ENCODE measurements around the gene TSPAN18.
A peak's percentile ranks its signal among the peaks of the same experiment; 100 is the strongest.

Gene TSPAN18

DNA sequence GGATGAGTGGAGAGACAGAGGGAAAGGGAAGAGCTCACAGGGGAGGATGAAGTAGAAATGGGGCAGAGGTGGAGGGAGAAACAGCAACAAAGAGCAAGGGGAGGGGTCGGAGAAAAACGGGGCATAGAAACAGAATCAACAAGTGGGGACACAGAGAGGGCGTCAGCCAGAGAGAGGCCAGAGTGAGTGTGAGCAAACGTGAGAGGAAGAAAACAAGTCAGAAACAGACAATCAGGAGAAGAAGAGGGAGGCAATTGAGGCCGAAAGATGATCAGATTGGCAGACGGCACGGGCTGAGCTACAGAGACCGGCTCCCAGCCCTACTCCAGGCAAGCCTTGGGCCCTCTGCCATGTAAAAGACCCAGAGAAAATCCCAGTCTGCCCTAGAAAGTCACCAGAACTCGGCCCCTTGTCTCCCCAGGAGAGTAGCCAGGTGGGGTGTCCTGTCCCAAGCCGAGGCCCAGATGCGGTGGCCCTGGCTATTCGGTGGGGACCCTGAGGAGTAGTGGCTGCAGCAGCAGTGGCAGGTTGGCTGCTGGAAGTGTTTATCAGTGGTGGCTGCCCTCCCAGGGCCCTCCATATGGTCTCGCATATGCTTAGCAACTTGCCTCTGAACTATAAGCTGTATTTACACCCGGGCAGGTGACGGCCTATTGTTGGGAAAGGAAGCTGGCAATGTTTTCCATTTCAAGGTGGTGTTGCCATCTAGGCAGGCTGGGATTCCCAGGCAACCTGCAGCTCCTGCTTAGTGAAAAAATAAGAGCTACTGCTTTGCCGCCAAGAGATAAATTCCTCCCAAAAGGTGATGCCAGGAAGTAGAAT, 14.8 kb upstream of the TSPAN18 start:
- no peak for DNase-seq

- no peak for DNase-seq
Observed at GRCh38 chr11:44713022-44713421, 13.7 kb upstream of the TSPAN18 start.

- DNase-seq = no peak
Observed at GRCh38 chr11:44716256-44716655, 10.5 kb upstream of the TSPAN18 start.

DNA sequence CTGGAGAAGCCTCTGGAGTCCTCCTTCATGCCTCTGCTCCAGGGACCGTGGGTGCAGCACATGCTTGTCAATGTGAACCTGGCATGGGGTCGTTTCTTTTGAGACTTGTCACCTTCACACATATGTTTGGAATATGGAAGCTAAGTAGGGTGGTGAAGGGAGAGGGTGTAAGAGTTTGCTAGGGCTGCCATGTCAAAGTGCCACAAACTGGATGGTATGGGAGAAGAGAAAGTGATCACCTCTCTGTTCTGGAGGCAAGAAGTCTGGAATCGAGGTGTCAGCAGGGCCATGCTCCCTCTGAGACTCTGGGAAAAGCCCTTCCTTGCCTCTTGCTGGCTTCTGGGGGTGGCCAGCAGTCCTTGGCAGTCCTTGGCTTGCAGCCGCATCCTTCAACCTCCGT, 8.7 kb upstream of the TSPAN18 start:
- no peak for DNase-seq

GRCh38 chr11:44718612-44719390, 8.0 kb upstream of the TSPAN18 start:
- DNase-seq = no peak

- no peak for DNase-seq
Observed at GRCh38 chr11:44725016-44725685, 1.6 kb upstream of the TSPAN18 start.

DNA sequence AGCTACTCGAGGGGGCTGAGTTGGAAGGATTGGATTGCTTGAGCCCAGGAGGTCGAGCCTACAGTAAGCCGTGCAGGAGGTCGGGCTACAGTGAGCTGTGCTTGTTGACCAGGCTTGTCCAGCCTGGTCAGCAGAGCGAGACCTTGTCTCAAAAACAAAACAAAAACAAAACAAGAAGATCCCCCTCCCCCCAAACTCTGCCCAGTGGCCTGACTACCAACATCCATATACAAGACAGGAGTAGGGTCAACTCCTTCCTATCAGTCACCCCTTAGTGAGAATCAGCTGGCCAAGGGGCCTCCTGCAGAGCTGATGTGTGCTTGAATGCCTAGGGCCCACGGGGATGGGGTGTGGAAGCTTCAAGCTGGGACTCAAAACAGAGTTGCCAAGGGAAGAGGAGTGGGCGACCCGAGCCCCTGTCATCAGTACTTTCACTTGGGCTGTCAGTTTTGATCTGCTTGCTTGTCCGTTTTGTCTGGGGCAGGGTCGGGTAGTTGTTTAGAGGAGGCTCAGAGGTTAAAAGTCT, 942 bp upstream of the TSPAN18 start:
- DNase-seq = no peak

DNA sequence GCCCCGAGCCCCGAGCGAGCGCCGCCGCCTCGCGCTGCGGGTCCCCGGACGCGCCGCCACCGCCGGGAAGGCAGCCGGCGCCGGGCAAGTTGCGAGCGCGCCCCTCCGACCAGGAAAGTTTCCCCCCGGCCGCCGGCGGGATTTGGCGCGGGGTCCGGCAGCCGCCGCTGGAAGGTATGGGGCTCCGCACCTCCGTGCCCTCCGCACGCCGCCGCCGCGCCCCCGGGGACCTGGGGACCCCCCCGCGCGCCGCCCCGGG, 281 bp downstream of the TSPAN18 start:
- no peak for DNase-seq

DNA sequence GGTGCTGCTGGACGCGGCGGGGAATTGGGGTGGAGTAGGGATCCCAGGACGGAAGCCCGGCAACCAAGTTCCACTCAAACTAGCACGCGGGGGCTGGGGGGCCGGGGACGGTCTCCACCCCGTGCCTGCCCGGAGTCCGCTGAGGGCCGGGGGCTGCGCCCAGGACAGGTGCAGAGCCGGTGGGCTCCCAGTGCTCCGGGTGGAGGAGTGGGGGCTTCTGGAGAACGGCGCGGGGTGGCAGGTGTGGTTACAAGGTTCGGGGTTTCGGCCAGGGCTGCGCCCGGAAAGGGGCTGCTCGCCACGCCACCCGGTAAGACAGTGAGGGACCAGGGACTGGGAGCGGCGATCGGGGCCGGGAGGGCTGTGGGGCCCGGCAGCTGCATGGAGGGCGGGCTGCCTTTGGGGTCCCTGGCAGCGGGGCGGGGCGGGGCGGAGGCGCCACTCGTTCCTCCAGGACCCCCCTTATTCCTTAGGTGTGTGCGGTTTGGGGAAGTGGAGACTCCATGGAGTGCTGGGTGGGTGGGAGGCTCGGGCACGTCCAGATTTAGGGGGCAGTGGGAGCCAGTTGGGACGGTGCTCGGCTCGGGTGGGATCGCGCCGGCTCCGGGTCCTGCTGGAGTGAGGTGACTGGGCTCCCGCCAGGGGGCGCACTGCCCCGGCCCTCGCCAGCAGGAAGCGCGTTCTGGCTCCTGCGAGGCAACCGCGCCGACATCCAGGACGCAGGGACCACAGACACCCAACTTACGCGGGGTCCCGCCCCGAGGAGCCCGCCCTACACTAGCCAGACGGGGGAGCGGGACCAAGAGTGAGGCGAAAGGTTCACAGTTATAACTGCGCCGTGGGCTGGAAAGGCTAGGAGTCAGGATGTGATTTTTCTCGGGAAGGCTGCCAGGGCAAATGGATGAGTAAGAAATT, 868 bp downstream of the TSPAN18 start:
- DNase-seq = peak; percentile 73

- no peak for DNase-seq
Observed at GRCh38 chr11:44728491-44728910, 1.7 kb downstream of the TSPAN18 start.

DNA sequence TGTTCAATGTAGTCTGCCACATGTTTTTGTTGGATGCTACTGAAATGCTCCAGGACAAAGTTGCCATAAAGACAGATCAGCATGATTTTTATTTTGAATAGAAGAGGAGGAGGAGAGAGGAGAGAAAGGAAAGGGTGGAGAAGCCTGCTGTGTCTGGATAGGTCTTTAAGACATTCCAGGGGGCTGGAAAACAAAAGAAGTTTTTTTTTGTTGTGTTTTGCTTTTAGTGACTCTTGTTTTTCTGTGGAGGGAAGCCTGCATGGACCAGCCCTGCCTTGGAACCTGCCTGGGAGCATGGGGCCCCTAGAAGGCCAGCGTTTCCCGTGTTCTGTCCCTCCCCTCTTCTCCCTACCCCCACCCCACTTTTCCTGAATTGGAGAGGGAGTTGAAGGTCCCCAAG, 2.3 kb downstream of the TSPAN18 start:
- no peak for DNase-seq

GRCh38 chr11:44729713-44730112, 3.0 kb downstream of the TSPAN18 start:
- DNase-seq = no peak

- no peak for DNase-seq
Observed at GRCh38 chr11:44730775-44731174, 4.0 kb downstream of the TSPAN18 start.

- DNase-seq = no peak
Observed at GRCh38 chr11:44731685-44732430, 5.1 kb downstream of the TSPAN18 start.

DNA sequence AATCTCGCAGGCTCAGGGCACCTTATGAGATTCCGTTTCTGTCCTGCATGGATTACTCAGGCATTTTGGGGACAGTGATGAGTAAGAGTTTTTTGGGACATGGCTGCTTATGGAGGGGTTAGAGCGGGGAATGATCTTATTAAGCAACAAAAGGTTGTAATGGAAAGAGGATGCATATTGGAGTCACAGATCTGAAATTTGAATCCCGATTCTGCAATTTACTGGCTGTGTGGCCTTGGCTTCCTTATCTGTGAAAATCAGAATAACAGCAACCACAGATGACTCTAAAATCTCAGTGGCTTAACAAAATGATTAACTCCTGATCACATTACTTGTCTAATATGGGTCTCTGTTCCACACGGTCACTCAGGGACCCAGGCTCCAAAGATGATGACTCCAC, 5.8 kb downstream of the TSPAN18 start:
- DNase-seq = no peak

GRCh38 chr11:44733877-44734276, 7.1 kb downstream of the TSPAN18 start:
- DNase-seq = no peak

GRCh38 chr11:44734843-44735381, 8.2 kb downstream of the TSPAN18 start:
- no peak for DNase-seq

GRCh38 chr11:44736791-44737190, 10.0 kb downstream of the TSPAN18 start:
- no peak for DNase-seq

GRCh38 chr11:44737245-44738085, 10.7 kb downstream of the TSPAN18 start:
- no peak for DNase-seq

DNA sequence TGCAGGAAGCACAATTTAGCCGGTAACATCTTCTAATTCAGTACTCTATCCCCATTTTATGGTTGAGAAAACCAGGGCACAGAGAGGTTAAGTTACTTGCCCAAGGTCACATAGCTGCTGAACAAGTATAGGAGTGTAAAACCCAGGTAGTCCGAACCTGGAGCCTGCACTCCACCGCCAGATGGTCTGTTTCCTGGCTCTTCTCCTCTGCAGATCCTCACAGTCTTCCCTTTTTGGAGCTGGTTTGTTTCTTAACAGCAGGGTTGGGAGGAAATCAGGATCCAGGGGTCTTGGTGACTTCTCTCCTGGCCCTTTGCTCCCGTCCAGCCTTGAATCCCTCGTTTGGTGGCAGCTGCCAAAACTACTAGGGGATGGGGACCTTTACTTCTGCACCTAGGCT, 12.0 kb downstream of the TSPAN18 start:
- no peak for DNase-seq

DNA sequence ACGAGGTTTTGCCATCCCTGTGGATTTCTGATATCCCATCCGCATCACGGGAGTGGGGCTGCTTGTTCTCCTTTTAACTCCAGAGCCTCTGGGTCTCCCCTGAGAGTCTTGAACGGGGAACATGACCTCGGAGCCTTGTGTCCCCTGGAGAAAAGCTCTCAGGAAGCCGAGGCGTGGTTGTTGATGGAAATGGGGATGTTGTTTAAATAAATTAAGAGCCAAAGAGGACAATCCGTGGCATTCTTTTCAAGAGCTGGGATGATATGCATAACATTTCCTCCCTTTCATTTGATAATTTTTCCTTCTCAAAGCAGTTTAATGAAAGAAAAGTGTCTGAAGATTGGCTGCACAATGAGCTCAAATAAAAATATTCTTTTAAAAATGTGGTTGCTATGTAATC, 14.2 kb downstream of the TSPAN18 start:
- DNase-seq = no peak
